HEK293 (cell line): ENCODE measurements around the gene SENP1.

ENCODE experiments used
- CTCF ChIA-PET: fragments of 350-600 bp; formaldehyde crosslinking; extraction: SDS; loops from one replicate; lab custom pipeline; 2021; ENCODE audit warnings: antibody characterized with exemption; lab: Yijun Ruan, JAX
- POLR2A ChIA-PET: fragments of 300-600 bp; formaldehyde crosslinking; extraction: SDS; loops from one replicate; lab custom pipeline; 2020; ENCODE audit warnings: antibody characterized with exemption, inconsistent platforms; lab: Yijun Ruan, JAX
- H3K27ac ChIP-seq: fragments of 200-500 bp; sonication (Bioruptor generic); 2 replicates; pipeline ENCODE4 v1.5.1; 2014; ENCODE audit warnings: low read depth, low read length, control low read depth, inconsistent platforms; ENCODE audit errors: extremely low read depth
- H3K36me3 ChIP-seq, 2 experiments: fragments of 200-500 bp in 1 of 2; sonication (Bioruptor generic) in 1 of 2; 1 replicate in 1 of 2; 2 replicates in 1 of 2; pipeline ENCODE4 v1.5.1; 2014 to 2017; ENCODE audit warnings: inconsistent platforms in 2 of 2, low read length in 2 of 2; ENCODE audit not compliant: control insufficient read depth in 2 of 2, insufficient read depth in 1 of 2
- H3K4me1 ChIP-seq: fragments of 200-500 bp; sonication (Bioruptor generic); 2 replicates; pipeline ENCODE4 v1.5.1; 2014; ENCODE audit warnings: mild to moderate bottlenecking, low read length, inconsistent platforms; ENCODE audit not compliant: control insufficient read depth, insufficient read depth
- H3K4me3 ChIP-seq: 2 replicates; pipeline ENCODE4 v1.5.1; 2011; ENCODE audit warnings: low read depth, mild to moderate bottlenecking, control low read depth, low read length, moderate library complexity
- H3K9me3 ChIP-seq: fragments of 200-500 bp; sonication (Bioruptor generic); 2 replicates; pipeline ENCODE4 v1.5.1; 2014; ENCODE audit warnings: low read depth, low read length, inconsistent platforms; ENCODE audit not compliant: control insufficient read depth, insufficient read depth
- IKZF3 ChIP-seq: fragments of 450-650 bp; IDR thresholded peaks from 2 replicates; pipeline ENCODE4 v1.5.0; 2018; ENCODE audit warnings: missing biosample characterization, mild to moderate bottlenecking, missing genetic modification characterization, moderate library complexity
- RBAK ChIP-seq: fragments of 450-650 bp; formaldehyde crosslinking; IDR thresholded peaks from 2 replicates; pipeline ENCODE4 v1.5.1; 2016; ENCODE audit warnings: missing biosample characterization, missing genetic modification characterization
- SCRT2 ChIP-seq: fragments of 450-650 bp; formaldehyde crosslinking; IDR thresholded peaks from 2 replicates; pipeline ENCODE4 v1.5.1; 2016; ENCODE audit warnings: missing biosample characterization, missing genetic modification characterization
- ZBTB10 ChIP-seq: fragments of 450-650 bp; formaldehyde crosslinking; IDR thresholded peaks from 2 replicates; pipeline ENCODE4 v1.5.1; 2016; ENCODE audit warnings: missing biosample characterization, missing genetic modification characterization
- ZBTB48 ChIP-seq: fragments of 450-650 bp; formaldehyde crosslinking; IDR thresholded peaks from 2 replicates; pipeline ENCODE4 v1.5.1; 2016; ENCODE audit warnings: missing biosample characterization, missing genetic modification characterization
- ZFP69B ChIP-seq: fragments of 450-650 bp; formaldehyde crosslinking; IDR thresholded peaks from 2 replicates; pipeline ENCODE4 v1.5.1; 2016; ENCODE audit warnings: missing biosample characterization, missing genetic modification characterization
- ZIC2 ChIP-seq: fragments of 450-650 bp; formaldehyde crosslinking; IDR thresholded peaks from 2 replicates; pipeline ENCODE4 v1.5.1; 2016; ENCODE audit warnings: missing biosample characterization, missing genetic modification characterization
- ZNF211 ChIP-seq: fragments of 450-650 bp; formaldehyde crosslinking; IDR thresholded peaks from 2 replicates; pipeline ENCODE4 v1.5.1; 2016; ENCODE audit warnings: low read depth, missing biosample characterization, missing genetic modification characterization
- ZNF214 ChIP-seq: fragments of 450-650 bp; formaldehyde crosslinking; IDR thresholded peaks from 2 replicates; pipeline ENCODE4 v1.5.1; 2017; ENCODE audit warnings: missing biosample characterization, mild to moderate bottlenecking, missing genetic modification characterization, borderline replicate concordance
- ZNF280D ChIP-seq: fragments of 450-650 bp; formaldehyde crosslinking; IDR thresholded peaks from 2 replicates; pipeline ENCODE4 v1.5.1; 2016; ENCODE audit warnings: missing biosample characterization, missing genetic modification characterization
- ZNF362 ChIP-seq: fragments of 450-650 bp; formaldehyde crosslinking; IDR thresholded peaks from 2 replicates; pipeline ENCODE4 v1.5.1; 2016; ENCODE audit warnings: missing biosample characterization, missing genetic modification characterization
- ZNF501 ChIP-seq: fragments of 450-650 bp; formaldehyde crosslinking; IDR thresholded peaks from 2 replicates; pipeline ENCODE4 v1.5.1; 2016; ENCODE audit warnings: missing biosample characterization, missing genetic modification characterization
- ZNF521 ChIP-seq: fragments of 450-650 bp; formaldehyde crosslinking; IDR thresholded peaks from 2 replicates; pipeline ENCODE4 v1.5.1; 2017; ENCODE audit warnings: missing biosample characterization, mild to moderate bottlenecking, missing genetic modification characterization
- ZNF549 ChIP-seq: fragments of 450-650 bp; IDR thresholded peaks from 2 replicates; pipeline ENCODE4 v1.5.1; 2018; ENCODE audit warnings: missing biosample characterization, missing genetic modification characterization, mild to moderate bottlenecking, inconsistent platforms, moderate library complexity
- ZNF623 ChIP-seq: fragments of 450-650 bp; formaldehyde crosslinking; IDR thresholded peaks from 2 replicates; pipeline ENCODE4 v1.5.1; 2016; ENCODE audit warnings: missing biosample characterization, missing genetic modification characterization
- ZNF654 ChIP-seq: fragments of 450-650 bp; formaldehyde crosslinking; IDR thresholded peaks from 2 replicates; pipeline ENCODE4 v1.5.1; 2016; ENCODE audit warnings: low read depth, missing biosample characterization, missing genetic modification characterization
- ZNF670 ChIP-seq: fragments of 450-650 bp; formaldehyde crosslinking; IDR thresholded peaks from 2 replicates; pipeline ENCODE4 v1.5.1; 2016; ENCODE audit warnings: missing biosample characterization, missing genetic modification characterization, low read depth
- ZNF837 ChIP-seq: fragments of 450-650 bp; formaldehyde crosslinking; IDR thresholded peaks from 2 replicates; pipeline ENCODE4 v1.5.1; 2016; ENCODE audit warnings: missing biosample characterization, missing genetic modification characterization
- TF ChIP-seq, protein P1 (sequence below): fragments of 450-650 bp; formaldehyde crosslinking; IDR thresholded peaks from 2 replicates; pipeline ENCODE4 v1.5.1; 2016; ENCODE audit warnings: missing biosample characterization, missing genetic modification characterization
- TF ChIP-seq, protein P2 (sequence below): fragments of 450-650 bp; formaldehyde crosslinking; IDR thresholded peaks from 2 replicates; pipeline ENCODE4 v1.5.1; 2016; ENCODE audit warnings: missing biosample characterization, missing genetic modification characterization

Gene SENP1

GRCh38 chr12:48131517-48131916 lies 25.6 kb upstream of the SENP1 start:
- TF ChIP-seq ZNF280D (tag by site-specific recombination) (no peak), ZNF362 (tag by site-specific recombination) (no peak), ZNF623 (tag by site-specific recombination) (no peak), ZNF837 (tag by site-specific recombination) (no peak), ZNF670 (tag by site-specific recombination) (no peak), ZIC2 (tag by site-specific recombination) (no peak)
- TF ChIP-seq, protein P1, sequence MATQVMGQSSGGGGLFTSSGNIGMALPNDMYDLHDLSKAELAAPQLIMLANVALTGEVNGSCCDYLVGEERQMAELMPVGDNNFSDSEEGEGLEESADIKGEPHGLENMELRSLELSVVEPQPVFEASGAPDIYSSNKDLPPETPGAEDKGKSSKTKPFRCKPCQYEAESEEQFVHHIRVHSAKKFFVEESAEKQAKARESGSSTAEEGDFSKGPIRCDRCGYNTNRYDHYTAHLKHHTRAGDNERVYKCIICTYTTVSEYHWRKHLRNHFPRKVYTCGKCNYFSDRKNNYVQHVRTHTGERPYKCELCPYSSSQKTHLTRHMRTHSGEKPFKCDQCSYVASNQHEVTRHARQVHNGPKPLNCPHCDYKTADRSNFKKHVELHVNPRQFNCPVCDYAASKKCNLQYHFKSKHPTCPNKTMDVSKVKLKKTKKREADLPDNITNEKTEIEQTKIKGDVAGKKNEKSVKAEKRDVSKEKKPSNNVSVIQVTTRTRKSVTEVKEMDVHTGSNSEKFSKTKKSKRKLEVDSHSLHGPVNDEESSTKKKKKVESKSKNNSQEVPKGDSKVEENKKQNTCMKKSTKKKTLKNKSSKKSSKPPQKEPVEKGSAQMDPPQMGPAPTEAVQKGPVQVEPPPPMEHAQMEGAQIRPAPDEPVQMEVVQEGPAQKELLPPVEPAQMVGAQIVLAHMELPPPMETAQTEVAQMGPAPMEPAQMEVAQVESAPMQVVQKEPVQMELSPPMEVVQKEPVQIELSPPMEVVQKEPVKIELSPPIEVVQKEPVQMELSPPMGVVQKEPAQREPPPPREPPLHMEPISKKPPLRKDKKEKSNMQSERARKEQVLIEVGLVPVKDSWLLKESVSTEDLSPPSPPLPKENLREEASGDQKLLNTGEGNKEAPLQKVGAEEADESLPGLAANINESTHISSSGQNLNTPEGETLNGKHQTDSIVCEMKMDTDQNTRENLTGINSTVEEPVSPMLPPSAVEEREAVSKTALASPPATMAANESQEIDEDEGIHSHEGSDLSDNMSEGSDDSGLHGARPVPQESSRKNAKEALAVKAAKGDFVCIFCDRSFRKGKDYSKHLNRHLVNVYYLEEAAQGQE (tag by site-specific recombination) = no peak
- TF ChIP-seq, protein P2, sequence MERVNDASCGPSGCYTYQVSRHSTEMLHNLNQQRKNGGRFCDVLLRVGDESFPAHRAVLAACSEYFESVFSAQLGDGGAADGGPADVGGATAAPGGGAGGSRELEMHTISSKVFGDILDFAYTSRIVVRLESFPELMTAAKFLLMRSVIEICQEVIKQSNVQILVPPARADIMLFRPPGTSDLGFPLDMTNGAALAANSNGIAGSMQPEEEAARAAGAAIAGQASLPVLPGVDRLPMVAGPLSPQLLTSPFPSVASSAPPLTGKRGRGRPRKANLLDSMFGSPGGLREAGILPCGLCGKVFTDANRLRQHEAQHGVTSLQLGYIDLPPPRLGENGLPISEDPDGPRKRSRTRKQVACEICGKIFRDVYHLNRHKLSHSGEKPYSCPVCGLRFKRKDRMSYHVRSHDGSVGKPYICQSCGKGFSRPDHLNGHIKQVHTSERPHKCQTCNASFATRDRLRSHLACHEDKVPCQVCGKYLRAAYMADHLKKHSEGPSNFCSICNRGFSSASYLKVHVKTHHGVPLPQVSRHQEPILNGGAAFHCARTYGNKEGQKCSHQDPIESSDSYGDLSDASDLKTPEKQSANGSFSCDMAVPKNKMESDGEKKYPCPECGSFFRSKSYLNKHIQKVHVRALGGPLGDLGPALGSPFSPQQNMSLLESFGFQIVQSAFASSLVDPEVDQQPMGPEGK = no peak
- TF ChIP-seq, all 188 proteins: peak for 0
- Histone ChIP-seq H3K36me3 (peaks cover 13 to 85% of the 10 kb centered on the region in 2 experiments; a peak in 2 of 3 replicates), H3K4me3 (no peak overlapping the region), H3K27ac (no peak overlapping the region), H3K4me1 (no peaks in the 10 kb centered on the region), H3K9me3 (no peaks in the 10 kb centered on the region)
- ChIA-PET POLR2A (no interaction called here), CTCF (interaction anchor here (0.9 kb wide), 1 partner anchor 58 kb away, joined by 7 read pairs; no protein-coding TSS in a partner anchor)

- Histone ChIP-seq H3K9me3 (no peaks in the 10 kb centered on the region), H3K4me1 (no peaks in the 10 kb centered on the region), H3K27ac (no peak overlapping the region), H3K4me3 (no peak overlapping the region), H3K36me3 (peaks cover 8 to 87% of the 10 kb centered on the region in 2 experiments; a peak in 2 of 3 replicates)
- ChIA-PET CTCF (interaction anchor here (0.5 to 1.3 kb wide), 5 partner anchors 9 to 260 kb away, joined by 3 to 4 read pairs (median 4); no protein-coding TSS in a partner anchor), POLR2A (no interaction called here)
- no peak for TF ChIP-seq ZNF549 (tag by site-specific recombination)
- no peak for TF ChIP-seq ZNF521
- no peak for TF ChIP-seq ZBTB48 (tag by site-specific recombination)
- TF ChIP-seq ZNF214 = no peak
- TF ChIP-seq SCRT2 (tag by site-specific recombination) = no peak
- no peak for TF ChIP-seq IKZF3 (tag by site-specific recombination)
- TF ChIP-seq ZBTB10 (tag by site-specific recombination) = no peak
- no peak for TF ChIP-seq ZNF362 (tag by site-specific recombination)
- TF ChIP-seq ZNF654 (tag by site-specific recombination) = no peak
- TF ChIP-seq ZFP69B = no peak
- TF ChIP-seq ZNF501 (tag by site-specific recombination) = no peak
- TF ChIP-seq ZNF211 (tag by site-specific recombination) = no peak
- TF ChIP-seq RBAK (tag by site-specific recombination) = no peak
These were observed 23.5 kb upstream of the SENP1 start for GRCh38 chr12:48129376-48129775.
